ENCODE measurements around the gene PDE12.

GRCh38 chr3:57598765-57599360, 42.8 kb downstream of the PDE12 start:
- no peak for TF ChIP-seq CTCF (IDR thresholded peaks at IDR 0.05)
- no peak for TF ChIP-seq POLR2A (IDR thresholded peaks at IDR 0.05)
